CD4-positive, alpha-beta memory T cell (primary cell): ENCODE data around the gene TMEM169. TPM values are rescaled to one million over a fixed set of nuclear protein-coding genes. Genes with fewer than 3 reads are reported as not detected.

Experiments used
- CTCF ChIA-PET: fragments of 350-600 bp; sonication (Branson Sonifier 250); formaldehyde crosslinking; loops from one replicate; lab custom pipeline; 2021; ENCODE audit warnings: inconsistent platforms; ENCODE audit not compliant: partially characterized antibody; lab: Charles Lee
- POLR2A ChIA-PET: fragments of 350-600 bp; sonication (Branson Sonifier 250); formaldehyde crosslinking; loops from one replicate; lab custom pipeline; 2021; ENCODE audit not compliant: partially characterized antibody; lab: Charles Lee
- DNase-seq, 5 donors: peaks; one replicate each; pipeline versions ENCODE4 v3.0.0 to v3.0.0-alpha.2; 2020 to 2022; ENCODE audit warnings: mixed read lengths in 1 of 5
- H3K27ac ChIP-seq: one replicate; pipeline ENCODE4 v1.7.0; 2013; ENCODE audit warnings: low read depth, low read length
- H3K27me3 ChIP-seq: 2 replicates; pipeline ENCODE4 v1.7.0; 2013; ENCODE audit warnings: mild to moderate bottlenecking, low read length, moderate library complexity; ENCODE audit not compliant: insufficient read depth
- H3K36me3 ChIP-seq: 2 replicates; pipeline ENCODE4 v1.7.0; 2013; ENCODE audit warnings: mild to moderate bottlenecking, low read length, moderate library complexity; ENCODE audit not compliant: insufficient read depth
- H3K4me1 ChIP-seq: 2 replicates; pipeline ENCODE4 v1.7.0; 2013; ENCODE audit warnings: mild to moderate bottlenecking, low read length, moderate library complexity; ENCODE audit not compliant: insufficient read depth
- H3K4me3 ChIP-seq, 2 donors: one replicate each; pipeline ENCODE4 v1.7.0; 2013; ENCODE audit warnings: low read length in 2 of 2, mild to moderate bottlenecking in 1 of 2
- H3K9me3 ChIP-seq, 2 donors: one replicate each; pipeline ENCODE4 v1.7.0; 2013; ENCODE audit warnings: low read length in 2 of 2, control low read depth in 1 of 2; ENCODE audit not compliant: control insufficient read depth in 1 of 2
- H3K27ac Mint-ChIP-seq, 7 donors: one replicate each; pipeline ENCODE4 v1.8.0; 2020 to 2021; ENCODE audit warnings: mixed read lengths in 7 of 7, mild to moderate bottlenecking in 6 of 7, inconsistent platforms in 3 of 7, moderate library complexity in 3 of 7
- H3K27me3 Mint-ChIP-seq, 2 donors: one replicate each; pipeline ENCODE4 v1.8.0; 2020 to 2021; ENCODE audit warnings: mixed read lengths in 2 of 2
- H3K36me3 Mint-ChIP-seq, 2 donors: one replicate each; pipeline ENCODE4 v1.8.0; 2020 to 2021; ENCODE audit warnings: mixed read lengths in 2 of 2, inconsistent platforms in 1 of 2, mild to moderate bottlenecking in 1 of 2
- H3K4me1 Mint-ChIP-seq, 4 donors: one replicate each; pipeline ENCODE4 v1.8.0; 2020 to 2021; ENCODE audit warnings: mixed read lengths in 4 of 4, mild to moderate bottlenecking in 1 of 4
- H3K4me3 Mint-ChIP-seq, 8 donors: one replicate each; pipeline ENCODE4 v1.8.0; 2020 to 2021; ENCODE audit warnings: mixed read lengths in 8 of 8, mild to moderate bottlenecking in 7 of 8, moderate library complexity in 6 of 8, inconsistent platforms in 3 of 8
- H3K9me3 Mint-ChIP-seq, 8 donors: one replicate each; pipeline ENCODE4 v1.8.0; 2020 to 2021; ENCODE audit warnings: mixed read lengths in 8 of 8, mild to moderate bottlenecking in 5 of 8, inconsistent platforms in 3 of 8, moderate library complexity in 1 of 8
- intact Hi-C: fragments of 100-400 bp; cut with micrococcal nuclease; formaldehyde crosslinking; loops from one replicate; pipeline ENCODE4 v1.15.1; 2023
- polyA plus RNA-seq, 2 donors: library from polyadenylated mRNA; unstranded; fragments of 300-500 nt; fragmentation: Illumina TruSeq; gene quantifications; one replicate each; pipeline ENCODE4 v1.2.3, GENCODE V29; 2021
- total RNA-seq, 2 experiments: library from RNA; stranded (reverse); gene quantifications; one replicate each; pipeline ENCODE4 v1.2.3, GENCODE V29; 2021

The TMEM169 gene
- total and polyA plus RNA-seq, 4 experiments from 2014 or later, result 2.0 to 5.1 (median 3.0) TPM

DNA sequence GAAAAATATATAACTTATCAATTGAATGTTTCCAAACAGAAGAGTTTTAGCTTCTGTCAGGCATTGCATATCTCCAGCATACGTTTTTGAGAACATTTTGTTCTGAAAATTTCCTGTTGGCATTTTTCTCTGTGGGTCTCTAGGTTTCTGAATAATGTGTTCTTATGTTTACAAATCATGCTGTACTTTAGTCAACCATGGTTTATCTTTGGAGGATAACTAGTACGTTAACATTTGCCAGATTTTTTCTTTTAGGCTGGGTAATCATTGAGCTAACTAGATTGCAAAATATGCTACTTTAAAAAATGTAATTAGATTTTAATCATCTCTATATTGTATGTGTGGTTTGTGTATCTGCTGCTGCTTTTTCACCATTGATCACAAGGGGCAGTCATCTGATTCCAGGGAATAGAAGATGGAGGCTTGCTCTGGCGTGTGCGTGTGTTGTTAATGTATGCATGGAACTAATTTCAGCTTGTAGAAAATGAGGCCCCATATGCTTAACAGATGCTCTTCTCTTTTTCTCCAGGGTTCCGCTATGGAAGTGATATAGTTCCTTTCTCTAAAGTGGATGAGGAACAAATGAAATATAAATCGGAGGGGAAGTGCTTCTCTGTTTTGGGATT, 48.7 kb downstream of the TMEM169 start:
- H3K9me3 Mint-ChIP-seq, result peaks cover 0 to 2% (median 0%) of the 10 kb centered on the region in 8 donors
- peaks cover 78 to 88% of the 10 kb centered on the region in 2 donors for H3K36me3 Mint-ChIP-seq
- CTCF ChIA-PET, result interaction anchor here (0.7 to 2.1 kb wide), 6 partner anchors 10 to 274 kb away, joined by 3 to 5 read pairs (median 4); partner anchors contain the start of genes PECR and TMEM169
- DNase-seq, result no peak
- no peak overlapping the region for H3K4me3 ChIP-seq
- POLR2A ChIA-PET, result interaction anchor here (0.9 to 1.3 kb wide), 2 partner anchors 13 to 17 kb away, joined by 3 read pairs; no protein-coding TSS in a partner anchor
- peak overlapping the region in 1 of 7 donors; percentile 68 for H3K27ac Mint-ChIP-seq
- no peaks in the 10 kb centered on the region for H3K9me3 ChIP-seq
- H3K27ac ChIP-seq, result no peak overlapping the region
- intact Hi-C loops, result no loop called here
- peaks cover 42 to 64% (median 51%) of the 10 kb centered on the region in 4 donors for H3K4me1 Mint-ChIP-seq
- H3K4me1 ChIP-seq, result peaks cover 47% of the 10 kb centered on the region
- no peaks in the 10 kb centered on the region for H3K27me3 Mint-ChIP-seq
- no peaks in the 10 kb centered on the region for H3K27me3 ChIP-seq
- H3K4me3 Mint-ChIP-seq, result no peak overlapping the region
- H3K36me3 ChIP-seq, result peaks cover 84% of the 10 kb centered on the region

DNA sequence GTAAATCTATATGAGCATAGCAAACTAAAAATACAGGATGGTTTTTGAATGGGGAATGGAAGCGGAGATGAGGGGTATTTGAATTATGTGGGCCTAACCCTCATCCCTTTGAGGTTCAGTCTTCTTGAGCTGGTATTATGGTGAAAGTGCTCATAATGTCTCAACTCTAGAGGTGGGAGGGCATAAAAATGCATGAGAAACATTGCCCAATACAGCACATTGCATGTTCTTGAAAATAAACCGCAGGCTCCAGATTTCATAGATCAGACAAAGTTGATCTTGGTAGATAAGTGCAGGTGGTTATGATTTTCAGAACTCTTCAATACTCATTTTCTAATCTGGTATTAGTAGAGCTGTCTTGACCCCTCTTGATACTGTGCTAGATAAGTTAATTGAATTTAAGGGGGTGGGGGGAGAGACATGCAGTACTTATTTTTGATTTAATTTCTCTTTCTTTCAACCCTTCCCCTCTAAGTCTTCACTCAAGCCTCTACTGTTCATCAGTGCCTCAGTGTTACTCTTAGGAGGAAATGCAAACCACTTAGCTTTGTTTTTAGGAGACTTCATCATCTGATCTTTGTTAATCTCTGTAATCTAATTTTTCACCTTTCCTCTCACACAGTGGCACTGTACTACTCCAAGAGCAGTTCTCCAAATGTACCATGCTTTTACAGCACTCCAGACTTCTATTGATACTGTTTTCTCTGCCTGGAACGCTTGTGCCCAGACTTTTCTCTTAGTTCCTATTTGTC, 49.6 kb downstream of the TMEM169 start:
- H3K36me3 Mint-ChIP-seq, result peaks cover 76 to 86% of the 10 kb centered on the region in 2 donors
- H3K4me3 Mint-ChIP-seq, result peak overlapping the region in 3 of 8 donors; percentile 13 to 63 (median 26)
- peaks cover 42 to 64% (median 53%) of the 10 kb centered on the region in 4 donors for H3K4me1 Mint-ChIP-seq
- DNase-seq, result no peak
- intact Hi-C loops, result no loop called here
- peaks cover 81% of the 10 kb centered on the region for H3K36me3 ChIP-seq
- peaks cover 0 to 2% (median 0%) of the 10 kb centered on the region in 8 donors for H3K9me3 Mint-ChIP-seq
- H3K4me3 ChIP-seq, result no peak overlapping the region
- no peaks in the 10 kb centered on the region for H3K27me3 Mint-ChIP-seq
- no peaks in the 10 kb centered on the region for H3K27me3 ChIP-seq
- ChIA-PET POLR2A (interaction anchor here (0.9 to 1.3 kb wide), 3 partner anchors 14 to 18 kb away, joined by 3 read pairs; no protein-coding TSS in a partner anchor), CTCF (interaction anchor here (1.0 to 2.1 kb wide), 6 partner anchors 9 to 273 kb away, joined by 3 to 6 read pairs (median 4); no protein-coding TSS in a partner anchor)
- peak overlapping the region; percentile 1 to 84 (median 33) for H3K27ac Mint-ChIP-seq
- H3K27ac ChIP-seq, result no peak overlapping the region
- H3K9me3 ChIP-seq, result no peaks in the 10 kb centered on the region
- H3K4me1 ChIP-seq, result peaks cover 47% of the 10 kb centered on the region

- no peak for DNase-seq
- H3K36me3 Mint-ChIP-seq, result peaks cover 74 to 88% of the 10 kb centered on the region in 2 donors
- H3K4me1 Mint-ChIP-seq, result peaks cover 43 to 55% (median 51%) of the 10 kb centered on the region in 4 donors
- Histone ChIP-seq H3K4me3 (no peak overlapping the region), H3K36me3 (peaks cover 85% of the 10 kb centered on the region), H3K4me1 (peaks cover 44% of the 10 kb centered on the region), H3K9me3 (no peaks in the 10 kb centered on the region), H3K27me3 (no peaks in the 10 kb centered on the region), H3K27ac (no peak overlapping the region)
- no peaks in the 10 kb centered on the region for H3K27me3 Mint-ChIP-seq
- peak overlapping the region in 5 of 7 donors; percentile 26 to 75 (median 59) for H3K27ac Mint-ChIP-seq
- intact Hi-C loops, result no loop called here
- peak overlapping the region in 1 of 8 donors; percentile 15 for H3K4me3 Mint-ChIP-seq
- CTCF ChIA-PET, result interaction anchor here (0.9 to 1.1 kb wide), 2 partner anchors 9 to 18 kb away, joined by 4 read pairs; no protein-coding TSS in a partner anchor
- no peaks in the 10 kb centered on the region for H3K9me3 Mint-ChIP-seq
- POLR2A ChIA-PET, result no interaction called here
Observed at GRCh38 chr2:216132585-216132984, 50.9 kb downstream of the TMEM169 start.

- no peak overlapping the region for H3K4me3 Mint-ChIP-seq
- ChIA-PET CTCF (interaction anchor here (0.8 to 1.1 kb wide), 3 partner anchors 10 to 99 kb away, joined by 3 to 4 read pairs (median 3); no protein-coding TSS in a partner anchor), POLR2A (interaction anchor here (1.3 kb wide), 1 partner anchor 19 kb away, joined by 3 read pairs; no protein-coding TSS in a partner anchor)
- Histone ChIP-seq H3K9me3 (no peaks in the 10 kb centered on the region), H3K4me1 (peaks cover 39% of the 10 kb centered on the region), H3K27me3 (no peaks in the 10 kb centered on the region), H3K36me3 (peaks cover 85% of the 10 kb centered on the region), H3K4me3 (no peak overlapping the region), H3K27ac (no peak overlapping the region)
- DNase-seq, result no peak
- intact Hi-C loops, result no loop called here
- peaks cover 78 to 89% of the 10 kb centered on the region in 2 donors for H3K36me3 Mint-ChIP-seq
- H3K4me1 Mint-ChIP-seq, result peaks cover 43 to 50% (median 46%) of the 10 kb centered on the region in 4 donors
- H3K27me3 Mint-ChIP-seq, result no peaks in the 10 kb centered on the region
- no peaks in the 10 kb centered on the region for H3K9me3 Mint-ChIP-seq
- peak overlapping the region in 6 of 7 donors; percentile 17 to 81 (median 51) for H3K27ac Mint-ChIP-seq
Observed at GRCh38 chr2:216133397-216133796, 51.7 kb downstream of the TMEM169 start.

GRCh38 chr2:216134958-216135541, 53.3 kb downstream of the TMEM169 start:
- Mint-ChIP-seq H3K4me3 (peak overlapping the region in 1 of 8 donors; percentile 70), H3K36me3 (peaks cover 86 to 90% of the 10 kb centered on the region in 2 donors), H3K4me1 (peaks cover 37 to 47% (median 39%) of the 10 kb centered on the region in 4 donors), H3K9me3 (no peaks in the 10 kb centered on the region), H3K27me3 (no peaks in the 10 kb centered on the region), H3K27ac (peak overlapping the region in 5 of 7 donors; percentile 14 to 89 (median 76))
- peaks cover 28% of the 10 kb centered on the region for H3K4me1 ChIP-seq
- intact Hi-C loops, result no loop called here
- no peak for DNase-seq
- no peaks in the 10 kb centered on the region for H3K9me3 ChIP-seq
- H3K27ac ChIP-seq, result no peak overlapping the region
- no peak overlapping the region for H3K4me3 ChIP-seq
- peaks cover 89% of the 10 kb centered on the region for H3K36me3 ChIP-seq
- ChIA-PET POLR2A (interaction anchor here (1.0 kb wide), 1 partner anchor 27 kb away, joined by 3 read pairs; the partner anchor contains the start of gene XRCC5), CTCF (interaction anchor here (1.2 to 3.1 kb wide), 2 partner anchors 21 to 101 kb away, joined by 3 to 11 read pairs; no protein-coding TSS in a partner anchor)
- H3K27me3 ChIP-seq, result no peaks in the 10 kb centered on the region

- Histone ChIP-seq H3K4me1 (no peaks in the 10 kb centered on the region), H3K4me3 (no peak overlapping the region), H3K9me3 (no peaks in the 10 kb centered on the region), H3K27me3 (no peaks in the 10 kb centered on the region), H3K36me3 (peaks cover 72% of the 10 kb centered on the region), H3K27ac (no peak overlapping the region)
- intact Hi-C loops, result loop anchor here (1.0 kb wide), 1 partner anchor 106 kb away; no protein-coding TSS in a partner anchor
- CTCF ChIA-PET, result interaction anchor here (1.0 to 3.3 kb wide), 17 partner anchors 9 to 265 kb away, joined by 3 to 40 read pairs (median 4); partner anchors contain the start of gene XRCC5
- Mint-ChIP-seq H3K4me3 (no peak overlapping the region), H3K27me3 (no peaks in the 10 kb centered on the region), H3K27ac (peak overlapping the region in 3 of 7 donors; percentile 56 to 73 (median 57)), H3K4me1 (peaks cover 0 to 17% (median 14%) of the 10 kb centered on the region in 4 donors), H3K9me3 (no peaks in the 10 kb centered on the region), H3K36me3 (peaks cover 73 to 75% of the 10 kb centered on the region in 2 donors)
- peak; percentile 30 to 58 (median 39) for DNase-seq
- POLR2A ChIA-PET, result interaction anchor here (0.9 kb wide), 1 partner anchor 17 kb away, joined by 3 read pairs; no protein-coding TSS in a partner anchor
Observed at GRCh38 chr2:216139884-216140283, 58.2 kb downstream of the TMEM169 start.
